NT2/D1 (cell line): Measurements from ENCODE around the gene BCKDHA.

Experiments used
- DNase-seq: peaks from one replicate; pipeline ENCODE4 v3.0.0-alpha.2; 2011; ENCODE audit warnings: low read depth, low spot score
- H3K27me3 ChIP-seq: 2 replicates; pipeline ENCODE4 v1.6.0; 2011; ENCODE audit warnings: mild to moderate bottlenecking; ENCODE audit not compliant: insufficient read length, insufficient read depth
- H3K36me3 ChIP-seq: 2 replicates; pipeline ENCODE4 v1.6.1; 2011; ENCODE audit warnings: mild to moderate bottlenecking, low read length, mixed read lengths; ENCODE audit not compliant: insufficient read depth, insufficient read length
- H3K4me1 ChIP-seq: 2 replicates; pipeline ENCODE4 v1.5.1; 2011; ENCODE audit not compliant: insufficient read depth, insufficient read length
- H3K4me3 ChIP-seq: 2 replicates; pipeline ENCODE4 v1.5.1; 2011; ENCODE audit warnings: low read depth; ENCODE audit not compliant: insufficient read length
- H3K9ac ChIP-seq: 2 replicates; pipeline ENCODE4 v1.6.0; 2011; ENCODE audit warnings: low read depth; ENCODE audit not compliant: insufficient read length
- H3K9me3 ChIP-seq: 2 replicates; pipeline ENCODE4 v1.5.1; 2011; ENCODE audit warnings: mild to moderate bottlenecking, low read length; ENCODE audit not compliant: insufficient read depth
- SUZ12 ChIP-seq: IDR thresholded peaks from 2 replicates; pipeline ENCODE4 v1.6.1; 2011; ENCODE audit not compliant: insufficient read length, insufficient read depth; ENCODE audit errors: extremely low read depth
- YY1 ChIP-seq: IDR thresholded peaks from 2 replicates; pipeline ENCODE4 v1.6.1; 2011; ENCODE audit not compliant: insufficient read length, insufficient read depth
- ZNF274 ChIP-seq: IDR thresholded peaks from 2 replicates; pipeline ENCODE4 v1.6.1; 2011; ENCODE audit warnings: mild to moderate bottlenecking, low read depth, low read length

BCKDHA gene

DNA sequence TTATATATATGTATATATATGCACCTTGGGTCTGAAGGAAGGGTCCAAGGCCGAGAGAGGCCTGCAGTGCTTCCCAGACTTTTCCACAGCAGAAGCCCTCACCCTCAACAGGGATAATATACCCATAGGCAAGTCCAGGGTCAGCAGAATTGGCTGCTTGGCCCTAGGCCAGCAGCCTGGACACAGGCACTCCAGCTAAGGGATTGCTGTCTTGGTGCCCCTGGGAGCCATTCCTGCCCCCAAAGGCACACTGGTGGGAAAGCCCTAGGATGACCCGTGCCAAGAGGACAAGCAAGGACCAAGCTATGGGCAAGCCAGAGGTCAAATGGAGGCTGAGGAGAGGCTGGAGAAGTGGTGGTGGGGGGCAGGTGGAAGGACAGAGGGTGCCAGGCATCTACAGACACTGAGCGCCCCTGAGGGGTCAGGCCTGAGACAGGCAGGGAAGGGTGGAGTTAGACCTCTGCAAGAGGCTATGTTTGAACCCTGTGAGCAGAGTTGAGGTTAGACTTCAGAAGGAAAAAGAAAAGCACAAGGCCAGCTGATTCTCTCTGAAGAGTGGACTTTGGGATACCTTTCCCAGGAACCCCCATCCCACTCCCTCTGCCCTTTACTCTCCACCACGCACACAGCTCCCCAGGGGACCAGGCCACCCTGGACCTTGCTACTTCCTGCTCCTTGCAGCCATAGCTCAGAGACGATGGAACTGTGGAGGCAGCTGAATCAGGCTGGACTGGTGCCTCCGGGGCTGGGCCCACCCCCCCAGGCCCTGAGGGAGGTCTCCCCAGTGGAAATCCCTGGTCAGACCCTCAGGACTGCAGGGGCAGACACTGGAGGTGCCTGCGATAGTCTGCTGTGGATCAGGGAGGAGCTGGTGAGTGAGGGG, 45.1 kb downstream of the BCKDHA start, which contains the start of gene ERICH4:
Gene ERICH4, plus strand, starts transcription at position 684 of the 883 bp plus-strand sequence. Its CDS starts 14 bp downstream, at position 698.
- TF ChIP-seq ZNF274, result no peak
- TF ChIP-seq SUZ12, result no peak
- TF ChIP-seq YY1, result no peak
- H3K36me3 ChIP-seq, result peaks cover 7% of the 10 kb centered on the region
- no peaks in the 10 kb centered on the region for H3K9me3 ChIP-seq
- peaks cover 2% of the 10 kb centered on the region for H3K4me1 ChIP-seq
- no peak for DNase-seq
- no peak within 1 kb of the TSS for H3K4me3 ChIP-seq
- peaks cover 25% of the 10 kb centered on the region for H3K27me3 ChIP-seq
- H3K9ac ChIP-seq, result no peak within 1 kb of the TSS

DNA sequence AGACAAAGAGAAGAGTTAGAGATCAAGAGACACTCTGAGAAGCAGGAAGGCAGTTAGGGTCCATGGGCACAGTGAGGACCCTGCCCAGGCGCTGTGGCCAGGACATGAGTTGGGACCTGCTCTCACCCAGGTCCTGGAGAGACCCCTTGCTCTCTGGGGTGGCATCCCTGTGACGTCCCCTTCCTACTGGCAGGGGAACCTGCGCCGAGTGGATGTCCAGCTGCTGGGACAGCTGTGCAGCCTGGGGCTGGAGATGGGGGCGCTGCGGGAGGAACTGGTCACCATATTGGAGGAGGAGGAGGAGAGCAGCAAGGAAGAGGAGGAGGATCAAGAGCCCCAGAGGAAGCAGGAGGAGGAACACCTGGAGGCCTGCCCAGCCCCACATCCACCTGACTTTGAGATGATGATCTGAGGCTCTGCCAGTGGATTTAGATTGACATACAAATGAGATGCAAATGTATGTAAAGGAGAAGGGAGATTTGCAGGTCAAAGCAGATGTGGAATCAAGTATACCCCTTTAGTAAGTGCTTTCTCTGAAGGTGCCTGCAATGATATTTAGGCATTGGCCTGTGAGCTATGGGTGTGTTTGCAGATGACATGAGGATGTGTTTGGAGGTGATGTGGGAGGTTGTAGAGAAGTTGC, 46.3 kb downstream of the BCKDHA start:
- peaks cover 37% of the 10 kb centered on the region for H3K27me3 ChIP-seq
- H3K4me1 ChIP-seq, result no peaks in the 10 kb centered on the region
- H3K9me3 ChIP-seq, result no peaks in the 10 kb centered on the region
- TF ChIP-seq ZNF274, result no peak
- no peak for TF ChIP-seq SUZ12
- TF ChIP-seq YY1, result no peak
- DNase-seq, result no peak
- H3K9ac ChIP-seq, result no peak overlapping the region
- no peak overlapping the region for H3K4me3 ChIP-seq
- H3K36me3 ChIP-seq, result no peaks in the 10 kb centered on the region

DNA sequence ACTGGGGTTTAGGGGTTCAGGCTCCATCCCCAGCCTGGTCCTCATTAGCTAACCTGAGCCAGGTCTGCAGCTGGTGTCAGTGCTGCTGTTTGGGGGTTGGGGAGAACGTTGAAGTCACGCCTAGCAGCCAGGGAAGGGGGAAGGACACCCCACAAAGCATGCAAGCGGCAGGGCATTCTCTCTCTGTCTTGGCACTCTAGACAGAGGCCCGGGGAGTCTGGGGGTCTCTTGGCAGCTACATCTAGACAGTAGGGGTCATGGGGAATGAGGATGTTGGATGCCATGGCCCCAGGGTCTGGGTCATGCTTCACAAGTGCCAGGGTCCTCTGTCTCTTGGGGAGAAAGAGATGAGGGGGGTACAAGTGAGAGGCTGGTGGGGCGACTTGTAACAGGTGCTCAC, 48.0 kb downstream of the BCKDHA start:
- Histone ChIP-seq H3K4me1 (peaks cover 3% of the 10 kb centered on the region), H3K36me3 (no peaks in the 10 kb centered on the region), H3K9ac (no peak overlapping the region), H3K27me3 (peaks cover 50% of the 10 kb centered on the region), H3K9me3 (no peaks in the 10 kb centered on the region), H3K4me3 (no peak overlapping the region)
- TF ChIP-seq ZNF274, result no peak
- no peak for TF ChIP-seq SUZ12
- no peak for TF ChIP-seq YY1
- DNase-seq, result no peak

DNA sequence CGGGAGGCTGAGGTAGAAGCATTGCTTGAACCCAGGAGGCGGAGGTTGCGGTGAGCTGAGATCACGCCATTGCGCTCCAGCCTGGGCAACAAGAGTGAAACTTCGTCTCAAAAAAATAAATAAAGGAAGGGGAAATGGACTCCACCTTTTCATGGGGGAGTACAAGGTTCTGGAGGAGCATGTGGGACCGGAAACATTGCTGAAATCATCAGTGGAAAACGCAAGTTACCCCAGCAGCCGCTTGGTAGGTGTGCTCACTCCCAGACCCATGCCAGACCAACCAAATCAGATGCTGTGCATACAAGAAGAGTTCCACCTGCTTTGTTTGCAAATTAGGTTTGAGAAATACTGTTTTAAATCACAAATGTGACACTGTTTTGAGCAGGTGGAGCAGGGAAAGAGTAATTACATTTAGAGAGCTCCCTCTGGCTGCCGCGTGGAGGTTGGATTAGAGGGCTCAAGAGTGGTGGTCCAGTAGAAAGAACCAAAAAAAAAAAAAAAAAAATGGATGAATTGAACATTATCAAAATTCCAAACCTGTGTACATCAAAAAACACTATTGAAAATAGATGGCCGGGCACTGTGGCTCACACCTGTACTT, 50.2 kb downstream of the BCKDHA start:
- Histone ChIP-seq H3K4me1 (peaks cover 3% of the 10 kb centered on the region), H3K36me3 (no peaks in the 10 kb centered on the region), H3K9me3 (no peaks in the 10 kb centered on the region), H3K4me3 (no peak overlapping the region), H3K27me3 (peaks cover 63% of the 10 kb centered on the region), H3K9ac (no peak overlapping the region)
- no peak for TF ChIP-seq ZNF274
- TF ChIP-seq YY1, result no peak
- no peak for TF ChIP-seq SUZ12
- no peak for DNase-seq

DNA sequence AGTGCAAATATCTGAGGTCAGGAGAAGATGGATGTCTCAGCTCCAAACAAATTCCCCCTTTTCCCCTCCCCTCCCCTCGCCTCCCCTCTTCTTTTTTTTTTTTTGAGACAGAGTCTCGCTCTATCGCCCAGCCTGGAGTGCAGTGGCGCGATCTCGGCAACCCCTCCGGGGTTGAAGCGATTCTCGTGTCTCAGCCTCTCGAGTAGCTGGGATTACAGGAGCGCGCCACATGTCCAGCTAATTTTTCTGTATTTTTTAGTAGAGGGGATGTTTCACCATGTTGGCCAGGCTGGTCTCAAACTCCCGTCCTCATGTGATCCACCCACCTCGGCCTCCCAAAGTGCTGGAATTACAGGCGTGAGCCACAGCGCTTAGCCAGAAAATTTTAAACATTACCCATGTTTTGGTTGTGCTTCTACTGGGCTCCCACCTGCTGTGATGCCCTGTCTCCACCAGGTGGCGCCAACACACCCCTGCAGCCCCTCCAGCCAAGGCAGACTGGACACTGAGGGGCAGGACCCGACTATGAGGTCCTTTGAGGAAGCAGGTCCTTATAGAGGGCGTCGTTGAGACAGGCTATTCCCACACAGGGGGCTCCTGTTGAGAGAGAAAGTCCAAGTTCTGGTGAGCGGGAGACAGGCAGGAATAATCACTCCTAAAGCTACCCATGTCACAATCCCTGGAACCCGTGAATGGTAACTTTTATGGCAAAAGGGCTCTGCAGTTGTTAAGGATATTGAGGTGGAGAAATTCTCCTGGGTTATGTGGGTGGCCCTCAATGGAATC, 51.7 kb downstream of the BCKDHA start:
- Histone ChIP-seq H3K9ac (no peak overlapping the region), H3K36me3 (no peaks in the 10 kb centered on the region), H3K4me1 (peaks cover 3% of the 10 kb centered on the region), H3K4me3 (peak overlapping the region; percentile 15), H3K9me3 (no peaks in the 10 kb centered on the region), H3K27me3 (peaks cover 68% of the 10 kb centered on the region)
- TF ChIP-seq ZNF274 (no peak), SUZ12 (no peak), YY1 (no peak)
- peak; percentile 32 for DNase-seq

- H3K27me3 ChIP-seq, result peaks cover 71% of the 10 kb centered on the region
Measured at GRCh38 chr19:41449865-41450178, 52.2 kb downstream of the BCKDHA start.

More at GRCh38 chr19:41449865-41450178, 52.2 kb downstream of the BCKDHA start:
- Histone ChIP-seq H3K4me1 (peaks cover 3% of the 10 kb centered on the region), H3K9me3 (no peaks in the 10 kb centered on the region), H3K36me3 (no peaks in the 10 kb centered on the region), H3K9ac (no peak overlapping the region), H3K4me3 (no peak overlapping the region)
- TF ChIP-seq YY1 (no peak), SUZ12 (no peak), ZNF274 (no peak)
- no peak for DNase-seq
